CD4-positive, alpha-beta T cell treated with Interleukin-6 at 100 ng/mL for 8 hours (primary cell): ENCODE results near the gene CADM1.

Experiments used
- DNase-seq: peaks from one replicate; pipeline ENCODE4 v3.0.0-alpha.2; 2020; ENCODE audit warnings: mixed read lengths, low spot score

Gene CADM1

GRCh38 chr11:115515647-115516395 is 11.6 kb upstream of the CADM1 start:
- no peak for DNase-seq

- DNase-seq, result no peak
Measured at GRCh38 chr11:115506954-115507675, 2.9 kb upstream of the CADM1 start.

GRCh38 chr11:115505175-115505574 is 960 bp upstream of the CADM1 start:
- no peak for DNase-seq

- no peak for DNase-seq
Measured at GRCh38 chr11:115503886-115504275, 334 bp downstream of the CADM1 start.

GRCh38 chr11:115503083-115503885 is 931 bp downstream of the CADM1 start:
- DNase-seq, result peak; percentile 2

- DNase-seq, result no peak
Measured at GRCh38 chr11:115502636-115503082, 1.6 kb downstream of the CADM1 start.

- no peak for DNase-seq
Measured at GRCh38 chr11:115501893-115502589, 2.2 kb downstream of the CADM1 start.

GRCh38 chr11:115501502-115501892 is 2.7 kb downstream of the CADM1 start:
- DNase-seq, result no peak

GRCh38 chr11:115500547-115501501 is 3.4 kb downstream of the CADM1 start:
- DNase-seq, result no peak

- DNase-seq, result no peak
Measured at GRCh38 chr11:115499891-115500290, 4.3 kb downstream of the CADM1 start.

GRCh38 chr11:115499241-115499799 is 4.9 kb downstream of the CADM1 start:
- DNase-seq, result no peak

GRCh38 chr11:115498354-115498753 is 5.9 kb downstream of the CADM1 start:
- no peak for DNase-seq

GRCh38 chr11:115497303-115497702 is 6.9 kb downstream of the CADM1 start:
- no peak for DNase-seq

GRCh38 chr11:115496892-115497291 is 7.3 kb downstream of the CADM1 start:
- DNase-seq, result no peak

GRCh38 chr11:115493905-115494304 is 10.3 kb downstream of the CADM1 start:
- no peak for DNase-seq

GRCh38 chr11:115493488-115493887 is 10.7 kb downstream of the CADM1 start:
- no peak for DNase-seq

- DNase-seq, result no peak
Measured at GRCh38 chr11:115489466-115489865, 14.7 kb downstream of the CADM1 start.

- no peak for DNase-seq
Measured at GRCh38 chr11:115488945-115489344, 15.3 kb downstream of the CADM1 start.

GRCh38 chr11:115481528-115481927 is 22.7 kb downstream of the CADM1 start:
- DNase-seq, result no peak

GRCh38 chr11:115480611-115481010 is 23.6 kb downstream of the CADM1 start:
- DNase-seq, result no peak

GRCh38 chr11:115477410-115477809 is 26.8 kb downstream of the CADM1 start:
- DNase-seq, result no peak
